CD4-positive, alpha-beta T cell treated with Interleukin-21 for 1 hour (primary cell): ENCODE data around the gene ITPRIP.
A peak's percentile ranks its signal among the peaks of the same experiment; 100 is the strongest.

ENCODE experiments used
- DNase-seq: peaks from one replicate; pipeline ENCODE4 v3.0.0-alpha.2; 2020

The ITPRIP gene

GRCh38 chr10:104304927-104305326, 33.3 kb downstream of the ITPRIP start:
- no peak for DNase-seq

GRCh38 chr10:104304356-104304745, 33.9 kb downstream of the ITPRIP start:
- no peak for DNase-seq

- DNase-seq = peak; percentile 42
Measured at GRCh38 chr10:104303594-104304355, 34.5 kb downstream of the ITPRIP start.

- no peak for DNase-seq
Measured at GRCh38 chr10:104301907-104302690, 36.2 kb downstream of the ITPRIP start.

GRCh38 chr10:104300736-104301292, 37.5 kb downstream of the ITPRIP start:
- DNase-seq = no peak

GRCh38 chr10:104300002-104300735, 38.1 kb downstream of the ITPRIP start:
- DNase-seq = no peak

- no peak for DNase-seq
Measured at GRCh38 chr10:104299031-104299904, 39.0 kb downstream of the ITPRIP start.

- DNase-seq = no peak
Measured at GRCh38 chr10:104297697-104298660, 40.3 kb downstream of the ITPRIP start.

- no peak for DNase-seq
Measured at GRCh38 chr10:104296687-104297436, 41.4 kb downstream of the ITPRIP start.

- no peak for DNase-seq
Measured at GRCh38 chr10:104293781-104294321, 44.4 kb downstream of the ITPRIP start.

- DNase-seq = no peak
Measured at GRCh38 chr10:104293011-104293410, 45.3 kb downstream of the ITPRIP start.

- DNase-seq = peak; percentile 88
Measured at GRCh38 chr10:104291439-104291951, 46.8 kb downstream of the ITPRIP start.

GRCh38 chr10:104288355-104288754, 49.9 kb downstream of the ITPRIP start:
- DNase-seq = no peak

- DNase-seq = no peak
Measured at GRCh38 chr10:104286939-104287338, 51.3 kb downstream of the ITPRIP start.

GRCh38 chr10:104284846-104285245, 53.4 kb downstream of the ITPRIP start:
- no peak for DNase-seq

GRCh38 chr10:104281694-104282093, 56.6 kb downstream of the ITPRIP start:
- DNase-seq = no peak

GRCh38 chr10:104279550-104280259, 58.6 kb downstream of the ITPRIP start:
- no peak for DNase-seq

- DNase-seq = no peak
Measured at GRCh38 chr10:104277785-104278184, 60.5 kb downstream of the ITPRIP start.

GRCh38 chr10:104276192-104276591, 62.1 kb downstream of the ITPRIP start:
- DNase-seq = no peak
